ENCODE measurements around the gene RALGPS1. TPM values are rescaled to one million over a fixed set of nuclear protein-coding genes. Genes with fewer than 3 reads are reported as not detected.

RALGPS1 gene
- total RNA-seq, 5 donors from 2014 or later (not counting 1 experiment from before 2014, with no cell fraction given): 7.3 to 13.9 (median 9.4) TPM

- no peaks in the 10 kb centered on the region for H3K9me3 ChIP-seq
- ATAC-seq (replicated peaks in 1 of 4) (no peak), DNase-seq (no peak)
- POLR2A ChIA-PET: no interaction called here
- Mint-ChIP-seq H3K36me3 (peaks cover 20% of the 10 kb centered on the region), H3K9me3 (no peaks in the 10 kb centered on the region), H3K27ac (no peak overlapping the region), H3K4me1 (peaks cover 0 to 3% (median 0%) of the 10 kb centered on the region in 3 donors), H3K4me3 (no peak overlapping the region), H3K27me3 (peaks cover 0 to 4% of the 10 kb centered on the region in 2 donors)
- H3K4me3 ChIP-seq (ENCODE audit: control insufficient read depth in 1 of 2, extremely low read depth in 1 of 2, low read length in 1 of 2): no peak overlapping the region
- H3K36me3 ChIP-seq (ENCODE audit: control insufficient read depth in 2 of 2, extremely low read depth in 1 of 2, insufficient read depth in 1 of 2, low read length in 1 of 2): no peaks in the 10 kb centered on the region
- H3K4me1 ChIP-seq (ENCODE audit: control insufficient read depth in 1 of 2, extremely low read depth in 1 of 2, insufficient read depth in 2 of 2, low read length in 2 of 2): no peaks in the 10 kb centered on the region
- CTCF ChIA-PET: no interaction called here
- no peak overlapping the region for H3K27ac ChIP-seq (ENCODE audit: low read length)
- 95% methylated on average over 16 of the region's 17 CpGs for WGBS (ENCODE audit: insufficient coverage)
- peaks cover 0 to 2% of the 10 kb centered on the region in 2 experiments for H3K27me3 ChIP-seq (replicated peaks in 1 of 2; ENCODE audit: control insufficient read depth in 2 of 2, extremely low read depth in 1 of 2, insufficient read depth in 2 of 2, low read length in 1 of 2)
Observed at GRCh38 chr9:127183814-127184582, 269.4 kb downstream of the RALGPS1 start.

DNA sequence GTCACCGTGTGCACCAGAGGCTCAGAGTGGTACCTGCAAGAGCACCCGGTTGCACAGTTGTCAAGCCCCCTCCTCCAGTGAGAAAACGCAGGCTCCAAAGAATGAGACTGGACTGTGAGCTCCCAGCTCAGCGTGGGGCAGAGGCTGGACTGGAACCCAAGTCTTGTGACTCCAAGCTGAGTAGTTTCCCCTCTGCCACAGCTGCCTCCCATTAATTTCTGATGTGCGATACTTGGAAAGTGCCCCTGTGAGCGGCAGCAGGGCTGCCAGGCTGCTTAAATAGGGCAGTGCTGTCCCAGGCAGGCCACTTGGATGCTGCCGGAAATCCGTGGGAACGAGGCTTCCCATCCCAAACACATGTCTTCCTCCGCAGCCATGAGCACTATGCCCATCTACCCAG, 270.1 kb downstream of the RALGPS1 start:
- H3K9me3 ChIP-seq: no peaks in the 10 kb centered on the region
- no peak overlapping the region for H3K27ac ChIP-seq (ENCODE audit: low read length)
- Mint-ChIP-seq H3K27me3 (peaks cover 0 to 4% of the 10 kb centered on the region in 2 donors), H3K4me3 (no peak overlapping the region), H3K9me3 (no peaks in the 10 kb centered on the region), H3K4me1 (peaks cover 0 to 3% (median 0%) of the 10 kb centered on the region in 3 donors), H3K27ac (no peak overlapping the region), H3K36me3 (peaks cover 20% of the 10 kb centered on the region)
- no peak overlapping the region for H3K4me3 ChIP-seq (ENCODE audit: control insufficient read depth in 1 of 2, extremely low read depth in 1 of 2, low read length in 1 of 2)
- H3K4me1 ChIP-seq (ENCODE audit: control insufficient read depth in 1 of 2, extremely low read depth in 1 of 2, insufficient read depth in 2 of 2, low read length in 2 of 2): no peaks in the 10 kb centered on the region
- no peaks in the 10 kb centered on the region for H3K36me3 ChIP-seq (ENCODE audit: control insufficient read depth in 2 of 2, extremely low read depth in 1 of 2, insufficient read depth in 1 of 2, low read length in 1 of 2)
- POLR2A ChIA-PET: no interaction called here
- no peak for ATAC-seq (replicated peaks in 1 of 4)
- 81% methylated on average over 9 of the region's 10 CpGs for WGBS (ENCODE audit: insufficient coverage)
- no peak for DNase-seq
- peaks cover 0 to 2% of the 10 kb centered on the region in 2 experiments for H3K27me3 ChIP-seq (replicated peaks in 1 of 2; ENCODE audit: control insufficient read depth in 2 of 2, extremely low read depth in 1 of 2, insufficient read depth in 2 of 2, low read length in 1 of 2)
- CTCF ChIA-PET: interaction anchor here in 1 of 2 donors (0.6 kb wide), 1 partner anchor 274 kb away, joined by 6 read pairs; no protein-coding TSS in a partner anchor

DNA sequence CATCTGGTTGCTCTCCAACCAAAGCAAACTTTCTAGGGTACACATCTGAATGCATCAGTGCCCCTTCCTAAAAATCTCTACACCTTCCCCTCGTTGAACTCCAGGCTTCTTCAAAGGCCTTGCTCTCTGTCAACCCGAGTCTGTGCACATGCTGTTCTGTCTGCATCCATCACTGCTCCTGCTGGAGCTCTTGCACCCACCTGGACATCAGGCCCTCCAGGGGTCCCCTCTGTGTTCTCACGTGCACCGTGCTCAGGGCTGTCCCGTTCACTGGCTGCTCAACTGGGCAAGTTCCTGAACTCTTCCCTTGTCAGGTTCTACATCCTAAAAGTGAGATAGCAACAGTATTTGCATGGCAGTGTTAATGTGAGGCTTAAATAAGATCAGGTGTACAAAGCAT, 270.6 kb downstream of the RALGPS1 start:
- Mint-ChIP-seq H3K27ac (no peak overlapping the region), H3K36me3 (peaks cover 20% of the 10 kb centered on the region), H3K4me3 (no peak overlapping the region), H3K9me3 (no peaks in the 10 kb centered on the region), H3K4me1 (peaks cover 0 to 3% (median 0%) of the 10 kb centered on the region in 3 donors), H3K27me3 (peaks cover 0 to 4% of the 10 kb centered on the region in 2 donors)
- Histone ChIP-seq H3K36me3 (ENCODE audit: control insufficient read depth in 2 of 2, extremely low read depth in 1 of 2, insufficient read depth in 1 of 2, low read length in 1 of 2) (no peaks in the 10 kb centered on the region), H3K27me3 (replicated peaks in 1 of 2; ENCODE audit: control insufficient read depth in 2 of 2, extremely low read depth in 1 of 2, insufficient read depth in 2 of 2, low read length in 1 of 2) (peaks cover 0 to under 1% of the 10 kb centered on the region in 2 experiments), H3K9me3 (no peaks in the 10 kb centered on the region), H3K4me1 (ENCODE audit: control insufficient read depth in 1 of 2, extremely low read depth in 1 of 2, insufficient read depth in 2 of 2, low read length in 2 of 2) (no peaks in the 10 kb centered on the region), H3K4me3 (ENCODE audit: control insufficient read depth in 1 of 2, extremely low read depth in 1 of 2, low read length in 1 of 2) (no peak overlapping the region), H3K27ac (ENCODE audit: low read length) (no peak overlapping the region)
- ChIA-PET CTCF (interaction anchor here in 1 of 2 donors (0.6 kb wide), 1 partner anchor 275 kb away, joined by 6 read pairs; no protein-coding TSS in a partner anchor), POLR2A (no interaction called here)
- no peak for DNase-seq
- no peak for ATAC-seq (replicated peaks in 1 of 4)
- 85% methylated on average over 4 of the region's 5 CpGs for WGBS (ENCODE audit: insufficient coverage)

DNA sequence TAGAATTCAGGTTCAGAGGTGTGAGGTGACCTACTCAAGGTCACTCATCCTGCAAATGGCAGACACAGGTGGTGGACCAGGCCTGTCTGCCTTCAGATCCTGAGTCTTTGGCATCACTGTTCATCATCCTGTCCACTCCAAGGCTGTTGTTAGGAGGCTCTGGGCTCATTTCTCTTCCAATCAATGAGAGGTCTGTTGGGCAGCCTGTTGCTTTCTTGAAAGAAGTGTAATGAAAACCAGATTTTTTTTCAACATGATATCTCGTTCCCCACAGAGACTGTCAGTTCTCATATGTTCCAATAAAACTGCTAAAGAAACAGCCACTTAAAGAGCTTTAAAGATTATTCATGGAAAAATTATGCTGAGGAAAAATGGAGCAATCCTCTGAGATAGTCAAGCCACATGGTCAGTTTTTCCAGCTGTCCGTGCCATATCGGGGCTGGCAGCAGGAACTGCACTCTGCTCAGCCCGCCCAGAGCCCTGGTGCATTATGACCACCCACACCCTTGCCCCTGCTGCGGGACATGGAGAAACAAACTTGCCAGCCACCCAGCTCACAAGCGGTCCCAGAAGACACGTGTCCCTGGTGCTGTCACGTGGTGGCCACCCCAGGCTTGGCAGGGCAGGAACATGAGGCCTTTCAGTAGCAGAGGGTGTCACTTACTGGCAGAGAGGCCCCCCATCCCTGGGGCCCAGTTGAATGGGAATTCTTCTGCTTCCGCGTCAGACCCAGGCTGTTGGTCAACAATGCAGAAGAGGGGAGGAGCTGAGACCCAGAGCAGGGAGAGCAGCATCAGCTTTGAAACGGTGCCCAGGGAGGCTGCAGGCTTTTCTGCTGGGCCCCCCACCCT, 271.6 kb downstream of the RALGPS1 start:
- Mint-ChIP-seq H3K4me3 (no peak overlapping the region), H3K4me1 (peaks cover 0 to 3% (median 0%) of the 10 kb centered on the region in 3 donors), H3K36me3 (peaks cover 20% of the 10 kb centered on the region), H3K27ac (no peak overlapping the region), H3K27me3 (peaks cover 0 to 4% of the 10 kb centered on the region in 2 donors), H3K9me3 (no peaks in the 10 kb centered on the region)
- ATAC-seq (replicated peaks in 1 of 4): no peak
- Histone ChIP-seq H3K27ac (ENCODE audit: low read length) (no peak overlapping the region), H3K9me3 (no peaks in the 10 kb centered on the region), H3K4me1 (ENCODE audit: control insufficient read depth in 1 of 2, extremely low read depth in 1 of 2, insufficient read depth in 2 of 2, low read length in 2 of 2) (no peaks in the 10 kb centered on the region), H3K27me3 (replicated peaks in 1 of 2; ENCODE audit: control insufficient read depth in 2 of 2, extremely low read depth in 1 of 2, insufficient read depth in 2 of 2, low read length in 1 of 2) (no peaks in the 10 kb centered on the region), H3K36me3 (ENCODE audit: control insufficient read depth in 2 of 2, extremely low read depth in 1 of 2, insufficient read depth in 1 of 2, low read length in 1 of 2) (no peaks in the 10 kb centered on the region), H3K4me3 (ENCODE audit: control insufficient read depth in 1 of 2, extremely low read depth in 1 of 2, low read length in 1 of 2) (no peak overlapping the region)
- POLR2A ChIA-PET: no interaction called here
- CTCF ChIA-PET: no interaction called here
- DNase-seq: no peak
- WGBS (ENCODE audit: insufficient coverage): 76% methylated on average over 8 of the region's 11 CpGs

GRCh38 chr9:127186806-127187205, 272.2 kb downstream of the RALGPS1 start:
- no peak for ATAC-seq (replicated peaks in 1 of 4)
- Histone ChIP-seq H3K4me1 (ENCODE audit: control insufficient read depth in 1 of 2, extremely low read depth in 1 of 2, insufficient read depth in 2 of 2, low read length in 2 of 2) (no peaks in the 10 kb centered on the region), H3K4me3 (ENCODE audit: control insufficient read depth in 1 of 2, extremely low read depth in 1 of 2, low read length in 1 of 2) (no peak overlapping the region), H3K9me3 (no peaks in the 10 kb centered on the region), H3K27me3 (replicated peaks in 1 of 2; ENCODE audit: control insufficient read depth in 2 of 2, extremely low read depth in 1 of 2, insufficient read depth in 2 of 2, low read length in 1 of 2) (no peaks in the 10 kb centered on the region), H3K27ac (ENCODE audit: low read length) (no peak overlapping the region), H3K36me3 (ENCODE audit: control insufficient read depth in 2 of 2, extremely low read depth in 1 of 2, insufficient read depth in 1 of 2, low read length in 1 of 2) (no peaks in the 10 kb centered on the region)
- POLR2A ChIA-PET: no interaction called here
- Mint-ChIP-seq H3K4me1 (peaks cover 0 to under 1% (median 0%) of the 10 kb centered on the region in 3 donors), H3K4me3 (no peak overlapping the region), H3K27ac (no peak overlapping the region), H3K9me3 (no peaks in the 10 kb centered on the region), H3K36me3 (peaks cover 20% of the 10 kb centered on the region), H3K27me3 (peaks cover 0 to 4% of the 10 kb centered on the region in 2 donors)
- DNase-seq: no peak
- CTCF ChIA-PET: no interaction called here
- WGBS (ENCODE audit: insufficient coverage): 94% methylated on average over 7 of the region's 7 CpGs

- DNase-seq: no peak
- ChIA-PET POLR2A (no interaction called here), CTCF (no interaction called here)
- no peaks in the 10 kb centered on the region for H3K9me3 Mint-ChIP-seq
- no peaks in the 10 kb centered on the region for H3K4me1 Mint-ChIP-seq
- no peak overlapping the region for H3K27ac Mint-ChIP-seq
- no peak overlapping the region for H3K27ac ChIP-seq (ENCODE audit: low read length)
- no peaks in the 10 kb centered on the region for H3K4me1 ChIP-seq (ENCODE audit: control insufficient read depth in 1 of 2, extremely low read depth in 1 of 2, insufficient read depth in 2 of 2, low read length in 2 of 2)
- H3K36me3 ChIP-seq (ENCODE audit: control insufficient read depth in 2 of 2, extremely low read depth in 1 of 2, insufficient read depth in 1 of 2, low read length in 1 of 2): no peaks in the 10 kb centered on the region
- peaks cover 0 to 4% of the 10 kb centered on the region in 2 experiments for H3K27me3 ChIP-seq (replicated peaks in 1 of 2; ENCODE audit: control insufficient read depth in 2 of 2, extremely low read depth in 1 of 2, insufficient read depth in 2 of 2, low read length in 1 of 2)
- H3K27me3 Mint-ChIP-seq: peaks cover 0 to 5% of the 10 kb centered on the region in 2 donors
- 87% methylated on average over 7 of the region's 14 CpGs for WGBS (ENCODE audit: insufficient coverage)
- no peak for ATAC-seq (replicated peaks in 1 of 4)
- H3K36me3 Mint-ChIP-seq: peaks cover 20% of the 10 kb centered on the region
- no peak overlapping the region for H3K4me3 Mint-ChIP-seq
- H3K9me3 ChIP-seq: no peaks in the 10 kb centered on the region
- H3K4me3 ChIP-seq (ENCODE audit: control insufficient read depth in 1 of 2, extremely low read depth in 1 of 2, low read length in 1 of 2): no peak overlapping the region
Observed at GRCh38 chr9:127187231-127187956, 272.8 kb downstream of the RALGPS1 start.
